ENCODE measurements around the gene PSME3IP1. TPM values are rescaled to one million over a fixed set of nuclear protein-coding genes. Genes with fewer than 3 reads are reported as not detected.

The PSME3IP1 gene
- total and polyA plus RNA-seq, 8 donors = 27.9 to 63.3 (median 32.7) TPM

DNA sequence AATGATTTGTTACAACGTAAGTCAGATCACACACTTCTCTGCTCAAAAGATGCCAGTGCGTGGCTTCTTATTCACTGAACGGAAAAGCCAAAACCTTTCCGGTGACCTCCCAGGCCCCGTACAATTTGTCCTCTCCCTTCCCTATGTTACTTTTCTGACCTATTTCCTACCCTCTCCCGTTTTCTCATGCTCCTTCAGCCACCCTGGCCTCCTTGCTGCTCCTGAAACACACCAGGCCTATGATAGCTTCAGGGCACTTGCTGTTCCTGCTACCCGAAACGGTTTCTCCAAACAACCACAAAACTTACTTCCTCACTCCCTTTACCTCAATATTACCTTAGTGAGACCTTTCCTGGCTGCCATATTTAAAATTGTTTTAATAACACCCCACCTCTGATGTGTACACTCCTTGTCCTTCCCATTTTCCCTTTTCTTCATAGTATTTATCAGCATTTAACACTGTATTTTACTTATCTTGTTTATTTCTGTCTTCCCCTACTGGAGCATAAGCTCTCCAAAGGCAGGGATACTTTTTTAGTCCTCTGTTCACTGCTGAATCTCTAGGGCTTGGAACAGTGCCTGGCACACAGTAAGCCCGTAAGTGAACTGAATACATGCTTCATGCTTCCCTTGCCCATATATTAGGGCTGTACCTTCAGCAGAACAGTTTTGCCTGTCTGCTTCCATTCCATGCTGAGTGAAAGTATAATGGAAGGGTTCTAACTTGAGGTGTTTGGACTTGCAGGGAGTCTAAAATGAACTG, 48.3 kb upstream of the PSME3IP1 start:
- TF ChIP-seq, protein P1, sequence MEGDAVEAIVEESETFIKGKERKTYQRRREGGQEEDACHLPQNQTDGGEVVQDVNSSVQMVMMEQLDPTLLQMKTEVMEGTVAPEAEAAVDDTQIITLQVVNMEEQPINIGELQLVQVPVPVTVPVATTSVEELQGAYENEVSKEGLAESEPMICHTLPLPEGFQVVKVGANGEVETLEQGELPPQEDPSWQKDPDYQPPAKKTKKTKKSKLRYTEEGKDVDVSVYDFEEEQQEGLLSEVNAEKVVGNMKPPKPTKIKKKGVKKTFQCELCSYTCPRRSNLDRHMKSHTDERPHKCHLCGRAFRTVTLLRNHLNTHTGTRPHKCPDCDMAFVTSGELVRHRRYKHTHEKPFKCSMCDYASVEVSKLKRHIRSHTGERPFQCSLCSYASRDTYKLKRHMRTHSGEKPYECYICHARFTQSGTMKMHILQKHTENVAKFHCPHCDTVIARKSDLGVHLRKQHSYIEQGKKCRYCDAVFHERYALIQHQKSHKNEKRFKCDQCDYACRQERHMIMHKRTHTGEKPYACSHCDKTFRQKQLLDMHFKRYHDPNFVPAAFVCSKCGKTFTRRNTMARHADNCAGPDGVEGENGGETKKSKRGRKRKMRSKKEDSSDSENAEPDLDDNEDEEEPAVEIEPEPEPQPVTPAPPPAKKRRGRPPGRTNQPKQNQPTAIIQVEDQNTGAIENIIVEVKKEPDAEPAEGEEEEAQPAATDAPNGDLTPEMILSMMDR (IDR thresholded peaks at IDR 0.05) = no peak
- Histone ChIP-seq H3K27me3 (no peaks in the 10 kb centered on the region), H3K9me3 (no peaks in the 10 kb centered on the region), H3K27ac (peak overlapping the region in 1 of 4 donors; percentile 51), H3K4me3 (no peak overlapping the region), H3K4me1 (peaks cover 0 to 20% (median 9%) of the 10 kb centered on the region in 3 donors), H3K36me3 (peaks cover 3 to 54% (median 27%) of the 10 kb centered on the region in 3 donors)
- WGBS, 2 donors = 88 to 92% methylated on average over 9 of the region's 9 CpGs
- intact Hi-C loops (cut with DNase I) = no loop called here
- ATAC-seq (no peak), DNase-seq (no peak), FAIRE-seq (no peak)

DNA sequence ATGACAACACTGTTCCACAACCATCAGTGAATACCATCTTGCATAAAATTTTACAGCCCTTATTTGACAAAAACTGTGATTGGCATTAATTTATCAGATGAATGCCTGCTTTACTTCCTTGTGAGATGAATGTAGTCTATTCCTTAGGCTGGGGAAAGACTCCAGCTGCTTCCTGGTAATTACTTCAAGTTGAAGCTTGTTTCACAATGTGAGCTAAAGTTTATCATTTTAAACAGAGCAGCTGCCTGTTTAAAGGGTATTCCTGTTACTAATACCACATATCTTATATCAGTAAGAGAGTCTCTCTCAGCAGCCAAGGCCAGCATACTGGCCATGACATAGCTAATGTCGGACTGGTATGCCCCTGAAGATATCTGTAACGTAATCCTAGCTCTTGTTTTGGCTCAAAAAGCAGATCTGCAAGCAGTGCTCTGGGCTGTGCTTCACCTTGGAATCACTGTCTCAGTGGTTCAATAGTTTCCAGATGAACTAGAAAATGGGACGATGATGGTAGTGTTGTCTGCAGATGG, 46.0 kb upstream of the PSME3IP1 start:
- H3K4me1 ChIP-seq = peaks cover 0 to 20% (median 9%) of the 10 kb centered on the region in 3 donors
- no peaks in the 10 kb centered on the region for H3K9me3 ChIP-seq
- WGBS, 2 donors = 48 to 62% methylated on average over 3 of the region's 3 CpGs
- DNase-seq (no peak), FAIRE-seq (no peak), ATAC-seq (peak; percentile 8 to 30 (median 12))
- intact Hi-C loops (cut with DNase I) = no loop called here
- TF ChIP-seq, protein P1 (IDR thresholded peaks at IDR 0.05) = no peak
- no peaks in the 10 kb centered on the region for H3K27me3 ChIP-seq
- H3K36me3 ChIP-seq = peaks cover 3 to 65% (median 27%) of the 10 kb centered on the region in 3 donors
- H3K27ac ChIP-seq = no peak overlapping the region
- H3K4me3 ChIP-seq = no peak overlapping the region

DNA sequence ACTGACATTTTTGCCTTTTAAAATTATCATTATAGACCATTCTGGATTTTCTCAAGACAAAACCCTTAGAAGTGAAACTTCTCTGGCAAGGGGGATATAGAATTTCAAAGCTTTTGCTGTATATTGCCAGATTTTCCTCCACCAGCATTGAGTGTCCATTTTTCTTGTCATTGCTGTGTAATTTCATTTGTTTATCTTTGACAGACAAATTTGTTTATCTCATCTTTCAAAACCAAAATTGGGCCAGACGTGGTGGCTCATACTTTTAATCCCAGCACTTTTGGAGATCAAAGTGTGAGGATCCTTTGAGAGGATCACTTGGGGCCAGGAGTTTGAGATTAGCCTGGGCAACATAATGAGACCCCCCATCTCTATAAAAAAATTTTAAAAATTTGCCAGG, 43.2 kb upstream of the PSME3IP1 start:
- FAIRE-seq (no peak), ATAC-seq (no peak)

DNA sequence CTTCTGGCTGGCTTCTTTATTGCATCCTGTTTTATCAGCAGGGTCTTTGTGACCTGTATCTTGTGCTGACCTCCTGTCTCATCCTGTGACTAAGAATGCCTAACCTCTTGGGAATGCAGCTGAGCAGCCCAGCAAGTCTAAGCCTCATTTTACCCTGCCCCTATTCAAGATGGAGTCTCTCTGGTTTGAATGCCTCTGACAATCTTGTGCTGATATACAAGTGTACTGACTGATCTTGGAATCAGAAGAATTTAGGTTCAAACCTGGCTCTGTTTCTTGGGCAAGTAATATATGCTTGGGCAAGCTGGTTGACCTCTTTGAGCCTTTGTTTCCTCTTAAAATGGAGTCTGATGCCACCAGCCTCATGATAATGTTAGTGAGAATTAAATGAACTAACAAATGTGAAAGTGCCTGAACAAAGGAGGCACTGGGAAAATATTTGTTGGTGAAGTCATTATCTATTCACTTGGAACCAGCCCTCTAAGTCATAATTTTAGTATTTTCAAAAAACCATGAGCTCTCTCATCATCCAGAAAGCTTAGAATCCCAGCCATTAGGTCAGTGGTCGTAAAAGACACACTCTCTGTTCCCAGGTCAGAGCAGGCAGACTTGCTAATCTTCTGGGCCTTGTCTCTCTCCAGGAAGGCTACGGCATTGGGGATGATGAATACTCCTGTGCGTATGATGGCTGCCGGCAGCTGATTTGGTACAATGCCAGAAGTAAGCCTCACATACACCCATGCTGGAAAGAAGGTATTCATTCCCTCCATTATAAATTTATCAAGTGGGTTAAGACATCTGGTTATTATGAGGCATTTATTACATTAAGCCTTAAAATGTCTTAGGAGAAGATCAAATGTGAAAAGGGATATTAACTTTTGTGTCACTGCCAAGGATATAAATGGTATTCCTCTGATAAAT, 41.1 kb upstream of the PSME3IP1 start:
- TF ChIP-seq, protein P1 (IDR thresholded peaks at IDR 0.05) = no peak

More for the DNA sequence above, 43.2 kb upstream of the PSME3IP1 start:
- Histone ChIP-seq H3K9me3 (no peaks in the 10 kb centered on the region), H3K4me3 (no peak overlapping the region), H3K4me1 (peaks cover 0 to 8% (median 0%) of the 10 kb centered on the region in 3 donors), H3K27me3 (no peaks in the 10 kb centered on the region), H3K27ac (no peak overlapping the region), H3K36me3 (peaks cover 3 to 83% (median 26%) of the 10 kb centered on the region in 3 donors)
- DNase-seq = no peak
- WGBS, 2 donors = 79 to 88% methylated on average over 1 of the region's 1 CpG
- intact Hi-C loops (cut with DNase I) = no loop called here
- TF ChIP-seq, protein P1 (IDR thresholded peaks at IDR 0.05) = no peak

More for the DNA sequence above, 41.1 kb upstream of the PSME3IP1 start:
- no peak for ATAC-seq
- no peak for DNase-seq
- Histone ChIP-seq H3K36me3 (peaks cover 3 to 81% (median 24%) of the 10 kb centered on the region in 3 donors), H3K9me3 (no peaks in the 10 kb centered on the region), H3K4me3 (no peak overlapping the region), H3K27me3 (no peaks in the 10 kb centered on the region), H3K27ac (no peak overlapping the region), H3K4me1 (peaks cover 0 to 2% (median 0%) of the 10 kb centered on the region in 3 donors)
- intact Hi-C loops (cut with DNase I) = no loop called here
- FAIRE-seq = no peak
- 90 to 91% methylated on average over 4 of the region's 4 CpGs for WGBS, 2 donors
